Smooth muscle cell (in vitro differentiated cells): ENCODE measurements around the gene PHKA2. TPM values are rescaled to one million over a fixed set of nuclear protein-coding genes. Genes with fewer than 3 reads are reported as not detected.
A peak's percentile ranks its signal among the peaks of the same experiment; 100 is the strongest.

Experiments used
- DNase-seq: peaks from one replicate; lab custom pipeline; 2025; ENCODE audit not compliant: unreplicated experiment; lab: John Stamatoyannopoulos, UW
- H2AFZ ChIP-seq: fragments of 200-600 bp; sonication (generic); 2 replicates; pipeline ENCODE4 v1.6.0; 2016; ENCODE audit warnings: antibody characterized with exemption, low read depth, mild to moderate bottlenecking
- H3F3A ChIP-seq: fragments of 200-600 bp; sonication (generic); 2 replicates; pipeline ENCODE4 v1.6.0; 2017; ENCODE audit warnings: antibody characterized with exemption, low read depth
- H3K27ac ChIP-seq: fragments of 200-600 bp; sonication (generic); 2 replicates; pipeline ENCODE4 v1.5.1; 2016; ENCODE audit warnings: low read depth, mild to moderate bottlenecking
- H3K27me3 ChIP-seq: fragments of 200-600 bp; sonication (generic); 2 replicates; pipeline ENCODE4 v1.6.1; 2016; ENCODE audit warnings: low read depth, mild to moderate bottlenecking
- H3K36me3 ChIP-seq: fragments of 200-600 bp; sonication (generic); 2 replicates; pipeline ENCODE4 v1.5.1; 2016; ENCODE audit warnings: low read depth
- H3K4me1 ChIP-seq: fragments of 200-600 bp; sonication (generic); 2 replicates; pipeline ENCODE4 v1.5.1; 2016; ENCODE audit warnings: low read depth
- H3K4me2 ChIP-seq: fragments of 200-600 bp; sonication (generic); 2 replicates; pipeline ENCODE4 v1.6.0; 2016; ENCODE audit warnings: mild to moderate bottlenecking
- H3K4me3 ChIP-seq: fragments of 200-600 bp; sonication (generic); 2 replicates; pipeline ENCODE4 v1.5.1; 2016; ENCODE audit warnings: mild to moderate bottlenecking
- H3K79me2 ChIP-seq: fragments of 200-600 bp; sonication (generic); 2 replicates; pipeline ENCODE4 v1.6.0; 2016; ENCODE audit warnings: low read depth, mild to moderate bottlenecking
- H3K9ac ChIP-seq: fragments of 200-600 bp; sonication (generic); 2 replicates; pipeline ENCODE4 v1.6.0; 2016; ENCODE audit warnings: low read depth
- H3K9me3 ChIP-seq: fragments of 200-600 bp; sonication (generic); replicated peaks from 2 replicates; pipeline ENCODE4 v1.5.1; 2016; ENCODE audit warnings: low read depth
- H4K20me1 ChIP-seq: fragments of 200-600 bp; sonication (generic); 2 replicates; pipeline ENCODE4 v1.6.0; 2016; ENCODE audit warnings: low read depth
- CTCF ChIP-seq: fragments of 200-600 bp; sonication (generic); IDR thresholded peaks from 2 replicates; pipeline ENCODE4 v1.5.1; 2017; ENCODE audit warnings: borderline replicate concordance, mild to moderate bottlenecking, antibody characterized with exemption; ENCODE audit not compliant: insufficient read depth, poor library complexity, severe bottlenecking
- WGBS: methylation state at CpG from one replicate; pipeline ENCODE4 v1.1.7; 2016; ENCODE audit warnings: low lambda C conversion rate; 5-methylcytosine and 5-hydroxymethylcytosine counted together
- polyA plus RNA-seq: library from polyadenylated mRNA; unstranded; fragments of >200 nt; fragmentation: Nextera tagmentation; extraction: Ambion mirVana; gene quantifications from 2 replicates; pipeline ENCODE4 v1.2.1, GENCODE V29; 2016
- total RNA-seq: library from RNA; depleted of rRNA; stranded (reverse); fragments of >200 nt; gene quantifications from 2 replicates; pipeline ENCODE4 v1.2.3, GENCODE V29; 2014

The PHKA2 gene
- total and polyA plus RNA-seq, 2 experiments from 2014 or later: 7.3 to 22.7 TPM

GRCh38 chrX:18874560-18875255, 109.2 kb downstream of the PHKA2 start:
- Histone ChIP-seq H3K9ac (no peak overlapping the region), H3K4me1 (no peaks in the 10 kb centered on the region), H3K4me3 (no peak overlapping the region), H3K27me3 (no peaks in the 10 kb centered on the region), H3F3A (no peaks in the 10 kb centered on the region), H3K79me2 (no peaks in the 10 kb centered on the region), H2AFZ (no peak overlapping the region), H3K4me2 (no peak overlapping the region), H3K27ac (no peak overlapping the region), H3K36me3 (no peaks in the 10 kb centered on the region), H4K20me1 (no peaks in the 10 kb centered on the region), H3K9me3 (no peaks in the 10 kb centered on the region)
- WGBS: 90% methylated on average over 27 of the region's 27 CpGs
- TF ChIP-seq CTCF: no peak
- DNase-seq: no peak

DNA sequence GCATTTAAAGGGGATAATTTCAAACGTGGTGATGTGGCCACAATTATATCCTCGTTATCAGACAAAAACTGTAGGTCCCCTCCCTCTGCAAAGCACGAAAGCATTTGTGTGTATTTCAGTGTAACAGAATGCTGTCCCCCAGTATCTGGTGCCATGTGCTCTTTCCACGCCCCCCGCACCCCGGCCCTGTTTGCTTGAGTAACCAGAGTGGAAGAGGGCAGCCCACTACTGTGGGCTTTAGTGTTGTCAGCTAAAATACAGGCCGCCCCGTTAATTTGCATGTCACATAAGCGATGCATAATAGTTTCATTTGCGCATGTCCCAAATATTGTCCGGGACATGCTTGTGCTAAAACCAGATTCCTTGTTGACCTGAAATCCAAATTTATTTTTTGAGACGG, 110.1 kb downstream of the PHKA2 start:
- DNase-seq: no peak
- H3K27ac ChIP-seq: no peak overlapping the region
- H3K4me3 ChIP-seq: no peak overlapping the region
- H3K9me3 ChIP-seq: no peaks in the 10 kb centered on the region
- no peak overlapping the region for H3K4me2 ChIP-seq
- no peaks in the 10 kb centered on the region for H3K36me3 ChIP-seq
- no peaks in the 10 kb centered on the region for H3K27me3 ChIP-seq
- TF ChIP-seq CTCF: no peak
- H3K9ac ChIP-seq: no peak overlapping the region
- H4K20me1 ChIP-seq: no peaks in the 10 kb centered on the region
- 88% methylated on average over 12 of the region's 12 CpGs for WGBS
- no peaks in the 10 kb centered on the region for H3F3A ChIP-seq
- no peaks in the 10 kb centered on the region for H3K79me2 ChIP-seq
- H3K4me1 ChIP-seq: no peaks in the 10 kb centered on the region
- H2AFZ ChIP-seq: no peak overlapping the region

GRCh38 chrX:18873189-18873791, 110.6 kb downstream of the PHKA2 start:
- H3K9me3 ChIP-seq: no peaks in the 10 kb centered on the region
- no peaks in the 10 kb centered on the region for H3K27me3 ChIP-seq
- no peaks in the 10 kb centered on the region for H3K36me3 ChIP-seq
- no peaks in the 10 kb centered on the region for H3K4me1 ChIP-seq
- DNase-seq: no peak
- H3K27ac ChIP-seq: peak overlapping the region; percentile 43
- H3K4me3 ChIP-seq: no peak overlapping the region
- H2AFZ ChIP-seq: no peak overlapping the region
- no peak overlapping the region for H3K9ac ChIP-seq
- H3F3A ChIP-seq: no peaks in the 10 kb centered on the region
- H3K4me2 ChIP-seq: peak overlapping the region; percentile 32
- no peaks in the 10 kb centered on the region for H3K79me2 ChIP-seq
- WGBS: 75% methylated on average over 27 of the region's 27 CpGs
- TF ChIP-seq CTCF: no peak
- no peaks in the 10 kb centered on the region for H4K20me1 ChIP-seq

- no peaks in the 10 kb centered on the region for H3F3A ChIP-seq
- DNase-seq: no peak
- no peak for TF ChIP-seq CTCF
- H3K9ac ChIP-seq: no peak overlapping the region
- no peaks in the 10 kb centered on the region for H3K27me3 ChIP-seq
- no peak overlapping the region for H2AFZ ChIP-seq
- H3K4me2 ChIP-seq: no peak overlapping the region
- no peaks in the 10 kb centered on the region for H3K9me3 ChIP-seq
- no peaks in the 10 kb centered on the region for H3K36me3 ChIP-seq
- no peak overlapping the region for H3K4me3 ChIP-seq
- peak overlapping the region; percentile 43 for H3K27ac ChIP-seq
- H4K20me1 ChIP-seq: no peaks in the 10 kb centered on the region
- no peaks in the 10 kb centered on the region for H3K79me2 ChIP-seq
- H3K4me1 ChIP-seq: no peaks in the 10 kb centered on the region
- WGBS: 94% methylated on average over 8 of the region's 8 CpGs
Measured at GRCh38 chrX:18872621-18873020, 111.3 kb downstream of the PHKA2 start.
